Endothelial cell of umbilical vein (primary cell): ENCODE measurements around the gene AMPD1. TPM values are rescaled to one million over a fixed set of nuclear protein-coding genes. Genes with fewer than 3 reads are reported as not detected.

ENCODE experiments used
- BruUV-seq: library from RNA; stranded (reverse); fragments of 400-500 nt; replicated peaks from 2 replicates; lab custom pipeline; 2021; lab: Mats Ljungman, UMichigan
- CTCF ChIA-PET: fragments of 300-600, 350-600 bp; sonication (Branson Sonifier 250); formaldehyde crosslinking; loops from one replicate; lab custom pipeline; 2021; ENCODE audit warnings: antibody characterized with exemption, inconsistent platforms; lab: Charles Lee
- POLR2A ChIA-PET: fragments of 300-600, 350-600 bp; sonication (Branson Sonifier 250); formaldehyde crosslinking; loops from one replicate; lab custom pipeline; 2021; ENCODE audit warnings: antibody characterized with exemption, inconsistent platforms; lab: Charles Lee
- DNase-seq: peaks from one replicate; pipeline ENCODE4 v3.0.0-alpha.2; 2011; ENCODE audit warnings: low read depth, low spot score
- FAIRE-seq: peaks from 2 replicates; lab custom pipeline; 2011; peaks lifted over from hg19 to GRCh38; lab: Jason Lieb, UNC
- H2AFZ ChIP-seq: 2 replicates; pipeline ENCODE4 v1.6.0; 2012; ENCODE audit warnings: low read depth, low read length, control low read depth, inconsistent platforms
- H3K27ac ChIP-seq: 2 replicates; pipeline ENCODE4 v1.5.1; 2011; ENCODE audit warnings: low read depth, mild to moderate bottlenecking, control low read depth, low read length, moderate library complexity; ENCODE audit not compliant: insufficient read depth
- H3K27me3 ChIP-seq, 2 experiments: 2 replicates each; pipeline versions ENCODE4 v1.6.0 to v1.6.1; 2011; ENCODE audit warnings: low read length in 2 of 2, mixed read lengths in 1 of 2; ENCODE audit not compliant: control insufficient read depth in 2 of 2, insufficient read depth in 2 of 2
- H3K36me3 ChIP-seq, 2 experiments: 2 replicates in 1 of 2; 3 replicates in 1 of 2; pipeline ENCODE4 v1.5.1; 2011; ENCODE audit warnings: low read length in 2 of 2, mild to moderate bottlenecking in 1 of 2, moderate library complexity in 1 of 2; ENCODE audit not compliant: control insufficient read depth in 2 of 2, insufficient read depth in 2 of 2; ENCODE audit errors: extremely low read depth in 1 of 2
- H3K4me1 ChIP-seq: 3 replicates; pipeline ENCODE4 v1.5.1; 2011; ENCODE audit warnings: mild to moderate bottlenecking, low read length; ENCODE audit not compliant: control insufficient read depth, insufficient read depth; ENCODE audit errors: extremely low read depth
- H3K4me2 ChIP-seq: 2 replicates; pipeline ENCODE4 v1.6.1; 2011; ENCODE audit warnings: low read length, control low read depth, mixed read lengths; ENCODE audit not compliant: insufficient read depth
- H3K4me3 ChIP-seq, 3 experiments: fragments of 200-600 bp in 1 of 3; sonication (generic), shearing (Covaris generic) in 1 of 3; replicated peaks in 1 of 3; 2 replicates each; pipeline ENCODE4 v1.5.1; 2011 to 2016; ENCODE audit warnings: control low read depth in 3 of 3, low read length in 3 of 3, mild to moderate bottlenecking in 2 of 3, inconsistent platforms in 1 of 3, low read depth in 1 of 3, moderate library complexity in 1 of 3; ENCODE audit not compliant: insufficient read depth in 1 of 3
- H3K79me2 ChIP-seq: 2 replicates; pipeline ENCODE4 v1.6.0; 2012; ENCODE audit warnings: low read length, inconsistent platforms; ENCODE audit not compliant: control insufficient read depth, insufficient read depth
- H3K9ac ChIP-seq: replicated peaks from 2 replicates; pipeline ENCODE3; 2011; ENCODE audit warnings: low read length, control low read depth; ENCODE audit not compliant: insufficient read depth; ENCODE audit errors: extremely low read depth
- H3K9me1 ChIP-seq: replicated peaks from 3 replicates; pipeline ENCODE4 v1.6.0; 2011; ENCODE audit warnings: mild to moderate bottlenecking, low read length; ENCODE audit not compliant: control insufficient read depth, insufficient read depth; ENCODE audit errors: extremely low read depth
- H3K9me3 ChIP-seq: replicated peaks from 2 replicates; pipeline ENCODE4 v1.5.1; 2012; ENCODE audit warnings: low read length, inconsistent platforms; ENCODE audit not compliant: control insufficient read depth, insufficient read depth
- H4K20me1 ChIP-seq: replicated peaks from 2 replicates; pipeline ENCODE3; 2011; ENCODE audit warnings: mild to moderate bottlenecking, low read length; ENCODE audit not compliant: control insufficient read depth, insufficient read depth; ENCODE audit errors: extremely low read depth
- EZH2 ChIP-seq: IDR thresholded peaks from 2 replicates; pipeline ENCODE4 v1.6.1; 2012; ENCODE audit warnings: borderline replicate concordance, low read depth, mild to moderate bottlenecking, moderate library complexity, low read length, inconsistent platforms; ENCODE audit not compliant: severe bottlenecking
- FOS ChIP-seq: IDR thresholded peaks from 2 replicates; pipeline ENCODE4 v1.6.1; 2011; ENCODE audit warnings: mild to moderate bottlenecking, low read length, moderate library complexity, borderline replicate concordance; ENCODE audit not compliant: insufficient read depth
- GATA2 ChIP-seq: IDR thresholded peaks from 2 replicates; pipeline ENCODE4 v1.7.0; 2011; ENCODE audit warnings: low read depth, mild to moderate bottlenecking, moderate library complexity, mixed read lengths, low read length; ENCODE audit not compliant: insufficient read length, insufficient read depth
- dilution Hi-C: fragments of 300-500 bp; cut with MboI; formaldehyde crosslinking; loops from one replicate; pipeline ENCODE4 v1.15.0; 2019; ENCODE audit warnings: low sequenced_read_pairs; ENCODE audit not compliant: extremely low pct_ligation_motif_present
- intact Hi-C: fragments of 100-400 bp; cut with micrococcal nuclease; formaldehyde crosslinking; loops from one replicate; pipeline ENCODE4 v1.10.0; 2022
- polyA plus RNA-seq, 4 experiments: library from polyadenylated mRNA; depleted of rRNA in 3 of 4; stranded (reverse) in 3 of 4; unstranded in 1 of 4; fragments of >200 nt; gene quantifications; 2 replicates each; pipeline versions ENCODE4 v1.2.1 to v1.2.3, GENCODE V29; 2011 to 2012; ENCODE audit warnings: missing spikeins in 1 of 4
- small RNA-seq: library from RNA; depleted of rRNA; stranded (forward); fragments of <200 nt; gene quantifications from one replicate; pipeline ENCODE3, GENCODE V24; 2012; ENCODE audit warnings: low replicate concordance, low read depth; ENCODE audit not compliant: insufficient read depth, insufficient read length
- total RNA-seq: library from RNA; stranded (reverse); gene quantifications from 2 replicates; pipeline ENCODE4 v1.2.3, GENCODE V29; 2021
- TF ChIP-seq, protein P1 (sequence below), 2 donors: IDR thresholded peaks; 1 replicate in 1 of 2; 2 replicates in 1 of 2; pipeline ENCODE4 v1.5.1; 2011; ENCODE audit warnings: low read length in 2 of 2, mild to moderate bottlenecking in 2 of 2, moderate library complexity in 2 of 2, control low read depth in 1 of 2, inconsistent platforms in 1 of 2, low read depth in 1 of 2; ENCODE audit not compliant: insufficient read depth in 1 of 2; ENCODE audit errors: extremely low read depth in 1 of 2

AMPD1 gene
- total and polyA plus RNA-seq, 2 donors (not counting 3 experiments of a cell fraction or from before 2014, with no cell fraction given): not detected

DNA sequence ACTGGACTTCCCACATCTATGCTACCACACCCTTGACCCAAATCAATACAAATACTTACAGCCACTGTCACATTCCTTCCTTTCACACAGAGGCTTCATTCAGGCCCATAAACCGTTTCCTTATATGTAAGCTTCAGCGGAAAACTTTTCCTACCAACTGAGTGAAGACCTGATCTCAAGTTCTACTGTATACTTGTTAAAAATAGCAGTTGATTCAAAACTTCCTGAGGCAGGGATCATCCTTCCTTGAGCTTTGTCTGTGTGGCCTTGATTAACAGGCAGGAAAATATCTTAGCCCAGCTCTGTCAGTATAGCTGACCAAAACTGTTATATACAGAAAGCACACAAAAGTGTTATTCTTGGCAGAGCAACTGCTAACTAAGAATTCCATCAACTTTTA, 68.2 kb downstream of the AMPD1 start:
- Histone ChIP-seq H3K9me1 (no peaks in the 10 kb centered on the region), H3K9me3 (no peaks in the 10 kb centered on the region), H3K36me3 (no peaks in the 10 kb centered on the region), H2AFZ (no peak overlapping the region), H3K79me2 (no peaks in the 10 kb centered on the region), H3K27ac (no peak overlapping the region), H4K20me1 (no peaks in the 10 kb centered on the region), H3K4me2 (no peak overlapping the region), H3K4me3 (no peak overlapping the region), H3K4me1 (no peaks in the 10 kb centered on the region), H3K9ac (no peak overlapping the region), H3K27me3 (no peaks in the 10 kb centered on the region)
- POLR2A ChIA-PET: no interaction called here
- no TSS peak for BruUV-seq
- FAIRE-seq (no peak), DNase-seq (no peak)
- dilution Hi-C loops: no loop called here
- CTCF ChIA-PET: interaction anchor here (0.7 kb wide), 1 partner anchor 344 kb away, joined by 3 read pairs; no protein-coding TSS in a partner anchor
- intact Hi-C loops: no loop called here
- TF ChIP-seq EZH2 (no peak), FOS (no peak), GATA2 (no peak)

DNA sequence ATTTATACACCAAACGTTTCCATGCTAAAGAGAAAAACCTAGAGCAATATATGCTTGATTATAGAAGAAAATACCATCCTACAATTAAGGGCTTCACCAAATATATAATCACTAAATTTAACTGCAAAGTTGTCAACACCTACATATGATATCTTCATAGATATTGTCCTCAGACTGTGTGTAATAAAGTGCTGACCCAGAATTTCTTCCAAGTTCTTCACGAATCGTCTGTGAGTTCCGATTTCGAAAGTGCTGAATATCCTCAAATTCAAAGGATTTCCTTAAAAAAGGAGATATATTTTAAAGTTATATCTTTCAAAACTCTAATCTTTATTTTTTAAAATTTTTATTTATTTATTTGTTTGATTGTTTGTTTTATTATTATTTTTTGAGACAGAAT, 72.0 kb downstream of the AMPD1 start:
- Histone ChIP-seq H3K9me1 (no peaks in the 10 kb centered on the region), H3K27me3 (peaks cover 0 to 3% of the 10 kb centered on the region in 2 experiments), H2AFZ (no peak overlapping the region), H3K36me3 (no peaks in the 10 kb centered on the region), H3K9ac (no peak overlapping the region), H3K9me3 (no peaks in the 10 kb centered on the region), H3K4me2 (no peak overlapping the region), H3K4me3 (no peak overlapping the region), H3K4me1 (no peaks in the 10 kb centered on the region), H4K20me1 (no peaks in the 10 kb centered on the region), H3K79me2 (no peaks in the 10 kb centered on the region), H3K27ac (no peak overlapping the region)
- TF ChIP-seq, protein P1, sequence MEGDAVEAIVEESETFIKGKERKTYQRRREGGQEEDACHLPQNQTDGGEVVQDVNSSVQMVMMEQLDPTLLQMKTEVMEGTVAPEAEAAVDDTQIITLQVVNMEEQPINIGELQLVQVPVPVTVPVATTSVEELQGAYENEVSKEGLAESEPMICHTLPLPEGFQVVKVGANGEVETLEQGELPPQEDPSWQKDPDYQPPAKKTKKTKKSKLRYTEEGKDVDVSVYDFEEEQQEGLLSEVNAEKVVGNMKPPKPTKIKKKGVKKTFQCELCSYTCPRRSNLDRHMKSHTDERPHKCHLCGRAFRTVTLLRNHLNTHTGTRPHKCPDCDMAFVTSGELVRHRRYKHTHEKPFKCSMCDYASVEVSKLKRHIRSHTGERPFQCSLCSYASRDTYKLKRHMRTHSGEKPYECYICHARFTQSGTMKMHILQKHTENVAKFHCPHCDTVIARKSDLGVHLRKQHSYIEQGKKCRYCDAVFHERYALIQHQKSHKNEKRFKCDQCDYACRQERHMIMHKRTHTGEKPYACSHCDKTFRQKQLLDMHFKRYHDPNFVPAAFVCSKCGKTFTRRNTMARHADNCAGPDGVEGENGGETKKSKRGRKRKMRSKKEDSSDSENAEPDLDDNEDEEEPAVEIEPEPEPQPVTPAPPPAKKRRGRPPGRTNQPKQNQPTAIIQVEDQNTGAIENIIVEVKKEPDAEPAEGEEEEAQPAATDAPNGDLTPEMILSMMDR (IDR thresholded peaks at IDR 0.05; ENCODE audit: extremely low read depth in 1 of 2, insufficient read depth in 1 of 2, low read depth in 1 of 2, low read length in 2 of 2): no peak
- POLR2A ChIA-PET: no interaction called here
- DNase-seq: no peak
- dilution Hi-C loops: no loop called here
- no TSS peak for BruUV-seq
- FAIRE-seq: no peak
- CTCF ChIA-PET: interaction anchor here (0.8 kb wide), 1 partner anchor 341 kb away, joined by 4 read pairs; no protein-coding TSS in a partner anchor
- intact Hi-C loops: no loop called here

Small RNA genes within 50 kb of the gene (small RNA-seq; reads per million reads assigned to genes)
- gene RN7SL432P (not detected), gene RNY1P13 (not detected)

Other genes with a start within 250 kb of the AMPD1 start
- 29.1 and 29.7 TPM in 2 replicates for gene TRIM33, start 184.3 kb downstream of the AMPD1 start, total RNA-seq
- 8.9 and 10.3 TPM in 2 replicates for gene TRIM33, start 184.3 kb downstream of the AMPD1 start, polyA plus RNA-seq
- gene BCAS2, start 113.9 kb downstream of the AMPD1 start, total RNA-seq: 41.7 and 43.5 TPM in 2 replicates
- gene BCAS2, start 113.9 kb downstream of the AMPD1 start, polyA plus RNA-seq: 9.6 and 12.5 TPM in 2 replicates
- 0.22 and 0.44 TPM in 2 replicates for gene DENND2C, start 25.5 kb downstream of the AMPD1 start, total RNA-seq
- 0.12 and 0.14 TPM in 2 replicates for gene DENND2C, start 25.5 kb downstream of the AMPD1 start, polyA plus RNA-seq
- 76.5 and 78.7 TPM in 2 replicates for gene NRAS, start 21.2 kb upstream of the AMPD1 start, total RNA-seq
- 22.8 and 29.4 TPM in 2 replicates for gene NRAS, start 21.2 kb upstream of the AMPD1 start, polyA plus RNA-seq
- gene CSDE1, start 62.4 kb upstream of the AMPD1 start, total RNA-seq: 486 and 492 TPM in 2 replicates
- gene CSDE1, start 62.4 kb upstream of the AMPD1 start, polyA plus RNA-seq: 97.4 and 129 TPM in 2 replicates
- gene SIKE1, start 85.1 kb upstream of the AMPD1 start, total RNA-seq: 38.6 and 46.6 TPM in 2 replicates
- 15.9 and 16.3 TPM in 2 replicates for gene SIKE1, start 85.1 kb upstream of the AMPD1 start, polyA plus RNA-seq
- gene SYCP1, start 159.3 kb upstream of the AMPD1 start, total RNA-seq: not detected in 2 replicates
- gene SYCP1, start 159.3 kb upstream of the AMPD1 start, polyA plus RNA-seq: not detected in 2 replicates